Transverse colon (tissue), 3 donors: ENCODE results near the gene MGMT.

Experiments
- EP300 ChIP-seq: sonication (generic); formaldehyde crosslinking; IDR thresholded peaks from one replicate; pipeline ENCODE4 v1.6.1; 2017; ENCODE audit warnings: antibody characterized with exemption, low read depth
- POLR2A ChIP-seq: fragments of 450-650 bp; IDR thresholded peaks from one replicate; pipeline ENCODE4 v1.6.1; 2016; ENCODE audit warnings: antibody characterized with exemption, mild to moderate bottlenecking, moderate library complexity
- POLR2AphosphoS5 ChIP-seq, 3 donors: sonication (generic); formaldehyde crosslinking; IDR thresholded peaks; one replicate each; pipeline ENCODE4 v1.6.1; 2016; ENCODE audit warnings: antibody characterized with exemption in 3 of 3

DNA sequence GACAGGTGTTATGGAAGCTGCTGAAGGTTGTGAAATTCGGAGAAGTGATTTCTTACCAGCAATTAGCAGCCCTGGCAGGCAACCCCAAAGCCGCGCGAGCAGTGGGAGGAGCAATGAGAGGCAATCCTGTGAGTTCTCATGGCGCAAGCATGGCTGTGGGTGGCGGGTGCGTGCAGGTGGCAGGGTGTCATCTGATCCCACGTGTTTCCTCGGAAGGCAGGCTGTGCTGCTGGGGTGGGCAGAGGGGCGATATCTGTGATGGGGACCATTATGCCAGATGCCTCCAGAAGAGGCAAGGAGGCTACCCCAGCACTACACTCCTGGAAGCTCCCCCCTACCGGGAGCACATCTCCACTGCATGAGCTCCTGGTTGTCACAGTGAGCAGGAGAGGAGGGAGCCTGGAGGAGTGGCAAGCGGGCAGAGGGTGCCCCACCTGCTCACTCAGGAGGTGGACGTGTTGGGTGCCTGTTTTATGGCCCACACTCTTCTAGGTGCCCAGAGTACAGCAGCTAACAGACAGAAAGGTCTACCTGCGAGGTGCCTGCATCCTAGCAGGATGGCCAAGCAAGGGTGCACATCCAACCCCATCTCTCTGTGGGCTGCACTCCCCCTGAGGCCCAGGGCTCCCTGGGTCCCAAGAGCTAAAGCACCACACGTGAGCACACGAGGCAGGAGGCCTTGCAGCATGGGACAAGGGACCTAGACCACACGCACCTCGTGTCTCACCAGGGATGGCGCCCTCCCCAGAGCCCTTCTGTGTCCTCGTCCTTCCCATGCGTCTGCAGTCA is 292.4 kb downstream of the MGMT start:
- TF ChIP-seq POLR2A: no peak
- no peak for TF ChIP-seq POLR2AphosphoS5 (IDR thresholded peaks at IDR 0.05)
- no peak for TF ChIP-seq EP300
